ENCODE results near the gene BRWD1.
"Not testable (repeated sequence)": the region's sequence is repeated elsewhere in the genome, so short reads cannot be mapped to it uniquely, and the experiment has no call there.

The BRWD1 gene

GRCh38 chr21:39150316-39150715 is 163.1 kb downstream of the BRWD1 start:
- no peaks in the 10 kb centered on the region for H3K4me1 ChIP-seq (ENCODE audit: control insufficient read depth in 5 of 5, insufficient read depth in 5 of 5, low read length in 5 of 5)
- no peaks in the 10 kb centered on the region for H3K9me3 ChIP-seq (ENCODE audit: control insufficient read depth in 5 of 5, low read length in 5 of 5)
- no peaks in the 10 kb centered on the region for H3K27me3 ChIP-seq (ENCODE audit: control insufficient read depth in 5 of 5, insufficient read depth in 4 of 5, low read length in 5 of 5)
- H3K4me3 ChIP-seq (ENCODE audit: low read depth in 1 of 5, low read length in 5 of 5) = no peak overlapping the region
- H3K36me3 ChIP-seq (ENCODE audit: control insufficient read depth in 5 of 5, insufficient read depth in 5 of 5, low read length in 5 of 5) = no peaks in the 10 kb centered on the region
- H3K27ac ChIP-seq (ENCODE audit: low read depth, low read length) = no peak overlapping the region
- H3K9ac ChIP-seq (ENCODE audit: low read length in 5 of 5) = no peak overlapping the region

- H3K27me3 ChIP-seq (ENCODE audit: control insufficient read depth in 5 of 5, insufficient read depth in 4 of 5, low read length in 5 of 5) = no peaks in the 10 kb centered on the region
- no peak overlapping the region for H3K4me3 ChIP-seq (ENCODE audit: low read depth in 1 of 5, low read length in 5 of 5)
- H3K36me3 ChIP-seq (ENCODE audit: control insufficient read depth in 5 of 5, insufficient read depth in 5 of 5, low read length in 5 of 5) = no peaks in the 10 kb centered on the region
- no peak overlapping the region for H3K9ac ChIP-seq (ENCODE audit: low read length in 5 of 5)
- peaks cover 0 to 4% (median under 1%) of the 10 kb centered on the region in 5 donors for H3K9me3 ChIP-seq (ENCODE audit: control insufficient read depth in 5 of 5, low read length in 5 of 5)
- H3K27ac ChIP-seq (ENCODE audit: low read depth, low read length) = no peak overlapping the region
- H3K4me1 ChIP-seq (ENCODE audit: control insufficient read depth in 5 of 5, insufficient read depth in 5 of 5, low read length in 5 of 5) = no peaks in the 10 kb centered on the region
These were observed 163.6 kb downstream of the BRWD1 start for GRCh38 chr21:39149882-39150281.

GRCh38 chr21:39148975-39149374 is 164.5 kb downstream of the BRWD1 start:
- H3K9ac ChIP-seq (ENCODE audit: low read length in 5 of 5) = no peak overlapping the region
- no peaks in the 10 kb centered on the region for H3K27me3 ChIP-seq (ENCODE audit: control insufficient read depth in 5 of 5, insufficient read depth in 4 of 5, low read length in 5 of 5)
- no peaks in the 10 kb centered on the region for H3K36me3 ChIP-seq (ENCODE audit: control insufficient read depth in 5 of 5, insufficient read depth in 5 of 5, low read length in 5 of 5)
- H3K4me1 ChIP-seq (ENCODE audit: control insufficient read depth in 5 of 5, insufficient read depth in 5 of 5, low read length in 5 of 5) = no peaks in the 10 kb centered on the region
- H3K4me3 ChIP-seq (ENCODE audit: low read depth in 1 of 5, low read length in 5 of 5) = no peak overlapping the region
- no peak overlapping the region for H3K27ac ChIP-seq (ENCODE audit: low read depth, low read length)
- H3K9me3 ChIP-seq (ENCODE audit: control insufficient read depth in 5 of 5, low read length in 5 of 5) = peaks cover 0 to 8% (median 3%) of the 10 kb centered on the region in 5 donors

- no peak overlapping the region for H3K4me3 ChIP-seq (ENCODE audit: low read depth in 1 of 5, low read length in 5 of 5)
- no peak overlapping the region for H3K9ac ChIP-seq (ENCODE audit: low read length in 5 of 5)
- H3K27ac ChIP-seq (ENCODE audit: low read depth, low read length) = no peak overlapping the region
- H3K27me3 ChIP-seq (ENCODE audit: control insufficient read depth in 5 of 5, insufficient read depth in 4 of 5, low read length in 5 of 5) = no peaks in the 10 kb centered on the region
- H3K4me1 ChIP-seq (ENCODE audit: control insufficient read depth in 5 of 5, insufficient read depth in 5 of 5, low read length in 5 of 5) = no peaks in the 10 kb centered on the region
- peaks cover 0 to 8% (median 3%) of the 10 kb centered on the region in 5 donors for H3K9me3 ChIP-seq (ENCODE audit: control insufficient read depth in 5 of 5, low read length in 5 of 5)
- H3K36me3 ChIP-seq (ENCODE audit: control insufficient read depth in 5 of 5, insufficient read depth in 5 of 5, low read length in 5 of 5) = no peaks in the 10 kb centered on the region
These were observed 169.2 kb downstream of the BRWD1 start for GRCh38 chr21:39144191-39144590.

GRCh38 chr21:39142972-39143371 is 170.5 kb downstream of the BRWD1 start:
- H3K4me3 ChIP-seq (ENCODE audit: low read depth in 1 of 5, low read length in 5 of 5) = no peak overlapping the region
- peaks cover 0 to 8% (median 3%) of the 10 kb centered on the region in 5 donors for H3K9me3 ChIP-seq (ENCODE audit: control insufficient read depth in 5 of 5, low read length in 5 of 5)
- H3K9ac ChIP-seq (ENCODE audit: low read length in 5 of 5) = no peak overlapping the region
- H3K36me3 ChIP-seq (ENCODE audit: control insufficient read depth in 5 of 5, insufficient read depth in 5 of 5, low read length in 5 of 5) = no peaks in the 10 kb centered on the region
- H3K27me3 ChIP-seq (ENCODE audit: control insufficient read depth in 5 of 5, insufficient read depth in 4 of 5, low read length in 5 of 5) = no peaks in the 10 kb centered on the region
- H3K27ac ChIP-seq (ENCODE audit: low read depth, low read length) = no peak overlapping the region
- H3K4me1 ChIP-seq (ENCODE audit: control insufficient read depth in 5 of 5, insufficient read depth in 5 of 5, low read length in 5 of 5) = no peaks in the 10 kb centered on the region

GRCh38 chr21:39141502-39141901 is 171.9 kb downstream of the BRWD1 start:
- peaks cover 0 to 8% (median 3%) of the 10 kb centered on the region in 5 donors for H3K9me3 ChIP-seq (ENCODE audit: control insufficient read depth in 5 of 5, low read length in 5 of 5)
- no peaks in the 10 kb centered on the region for H3K4me1 ChIP-seq (ENCODE audit: control insufficient read depth in 5 of 5, insufficient read depth in 5 of 5, low read length in 5 of 5)
- H3K27me3 ChIP-seq (ENCODE audit: control insufficient read depth in 5 of 5, insufficient read depth in 4 of 5, low read length in 5 of 5) = no peaks in the 10 kb centered on the region
- no peak overlapping the region for H3K9ac ChIP-seq (ENCODE audit: low read length in 5 of 5)
- no peak overlapping the region for H3K4me3 ChIP-seq (ENCODE audit: low read depth in 1 of 5, low read length in 5 of 5)
- no peak overlapping the region for H3K27ac ChIP-seq (ENCODE audit: low read depth, low read length)
- no peaks in the 10 kb centered on the region for H3K36me3 ChIP-seq (ENCODE audit: control insufficient read depth in 5 of 5, insufficient read depth in 5 of 5, low read length in 5 of 5)

- Histone ChIP-seq H3K36me3 (ENCODE audit: control insufficient read depth in 5 of 5, insufficient read depth in 5 of 5, low read length in 5 of 5) (no peaks in the 10 kb centered on the region), H3K9me3 (ENCODE audit: control insufficient read depth in 5 of 5, low read length in 5 of 5) (no peaks in the 10 kb centered on the region), H3K9ac (ENCODE audit: low read length in 5 of 5) (no peak overlapping the region), H3K27me3 (ENCODE audit: control insufficient read depth in 5 of 5, insufficient read depth in 4 of 5, low read length in 5 of 5) (no peaks in the 10 kb centered on the region), H3K4me3 (ENCODE audit: low read depth in 1 of 5, low read length in 5 of 5) (no peak overlapping the region), H3K27ac (ENCODE audit: low read depth, low read length) (no peak overlapping the region), H3K4me1 (ENCODE audit: control insufficient read depth in 5 of 5, insufficient read depth in 5 of 5, low read length in 5 of 5) (no peaks in the 10 kb centered on the region)
These were observed 175.9 kb downstream of the BRWD1 start for GRCh38 chr21:39137248-39138178.

- Histone ChIP-seq H3K9ac (ENCODE audit: low read length in 5 of 5) (no peak overlapping the region), H3K27ac (ENCODE audit: low read depth, low read length) (no peak overlapping the region), H3K27me3 (ENCODE audit: control insufficient read depth in 5 of 5, insufficient read depth in 4 of 5, low read length in 5 of 5) (no peaks in the 10 kb centered on the region), H3K36me3 (ENCODE audit: control insufficient read depth in 5 of 5, insufficient read depth in 5 of 5, low read length in 5 of 5) (no peaks in the 10 kb centered on the region), H3K4me1 (ENCODE audit: control insufficient read depth in 5 of 5, insufficient read depth in 5 of 5, low read length in 5 of 5) (no peaks in the 10 kb centered on the region), H3K4me3 (ENCODE audit: low read depth in 1 of 5, low read length in 5 of 5) (no peak overlapping the region), H3K9me3 (ENCODE audit: control insufficient read depth in 5 of 5, low read length in 5 of 5) (no peaks in the 10 kb centered on the region)
These were observed 176.7 kb downstream of the BRWD1 start for GRCh38 chr21:39136711-39137110.

- H3K27ac ChIP-seq (ENCODE audit: low read depth, low read length) = not testable (repeated sequence)
These were observed 177.3 kb downstream of the BRWD1 start for GRCh38 chr21:39136138-39136537.

GRCh38 chr21:39134288-39134810 is 179.1 kb downstream of the BRWD1 start:
- Histone ChIP-seq H3K4me3 (ENCODE audit: low read depth in 1 of 5, low read length in 5 of 5) (no peak overlapping the region), H3K36me3 (ENCODE audit: control insufficient read depth in 5 of 5, insufficient read depth in 5 of 5, low read length in 5 of 5) (no peaks in the 10 kb centered on the region), H3K9ac (ENCODE audit: low read length in 5 of 5) (no peak overlapping the region), H3K27ac (ENCODE audit: low read depth, low read length) (no peak overlapping the region), H3K27me3 (ENCODE audit: control insufficient read depth in 5 of 5, insufficient read depth in 4 of 5, low read length in 5 of 5) (no peaks in the 10 kb centered on the region), H3K9me3 (ENCODE audit: control insufficient read depth in 5 of 5, low read length in 5 of 5) (peaks cover 0 to 8% (median 5%) of the 10 kb centered on the region in 5 donors), H3K4me1 (ENCODE audit: control insufficient read depth in 5 of 5, insufficient read depth in 5 of 5, low read length in 5 of 5) (no peaks in the 10 kb centered on the region)

More at GRCh38 chr21:39136138-39136537, 177.3 kb downstream of the BRWD1 start:
- not testable (repeated sequence) for H3K36me3 ChIP-seq (ENCODE audit: control insufficient read depth in 5 of 5, insufficient read depth in 5 of 5, low read length in 5 of 5); H3K4me1 ChIP-seq (ENCODE audit: control insufficient read depth in 5 of 5, insufficient read depth in 5 of 5, low read length in 5 of 5); H3K9ac ChIP-seq (ENCODE audit: low read length in 5 of 5); H3K27me3 ChIP-seq (ENCODE audit: control insufficient read depth in 5 of 5, insufficient read depth in 4 of 5, low read length in 5 of 5); H3K4me3 ChIP-seq (ENCODE audit: low read depth in 1 of 5, low read length in 5 of 5); H3K9me3 ChIP-seq (ENCODE audit: control insufficient read depth in 5 of 5, low read length in 5 of 5)

Data from subcutaneous abdominal adipose tissue (tissue), 5 donors.